ENCODE measurements around the gene VWA5A. TPM values are rescaled to one million over a fixed set of nuclear protein-coding genes. Genes with fewer than 3 reads are reported as not detected.

VWA5A gene, protein sequence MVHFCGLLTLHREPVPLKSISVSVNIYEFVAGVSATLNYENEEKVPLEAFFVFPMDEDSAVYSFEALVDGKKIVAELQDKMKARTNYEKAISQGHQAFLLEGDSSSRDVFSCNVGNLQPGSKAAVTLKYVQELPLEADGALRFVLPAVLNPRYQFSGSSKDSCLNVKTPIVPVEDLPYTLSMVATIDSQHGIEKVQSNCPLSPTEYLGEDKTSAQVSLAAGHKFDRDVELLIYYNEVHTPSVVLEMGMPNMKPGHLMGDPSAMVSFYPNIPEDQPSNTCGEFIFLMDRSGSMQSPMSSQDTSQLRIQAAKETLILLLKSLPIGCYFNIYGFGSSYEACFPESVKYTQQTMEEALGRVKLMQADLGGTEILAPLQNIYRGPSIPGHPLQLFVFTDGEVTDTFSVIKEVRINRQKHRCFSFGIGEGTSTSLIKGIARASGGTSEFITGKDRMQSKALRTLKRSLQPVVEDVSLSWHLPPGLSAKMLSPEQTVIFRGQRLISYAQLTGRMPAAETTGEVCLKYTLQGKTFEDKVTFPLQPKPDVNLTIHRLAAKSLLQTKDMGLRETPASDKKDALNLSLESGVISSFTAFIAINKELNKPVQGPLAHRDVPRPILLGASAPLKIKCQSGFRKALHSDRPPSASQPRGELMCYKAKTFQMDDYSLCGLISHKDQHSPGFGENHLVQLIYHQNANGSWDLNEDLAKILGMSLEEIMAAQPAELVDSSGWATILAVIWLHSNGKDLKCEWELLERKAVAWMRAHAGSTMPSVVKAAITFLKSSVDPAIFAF
- total RNA-seq = 6.1 and 8.3 TPM in 2 replicates

GRCh38 chr11:124114942-124115781 lies at the start of gene VWA5A:
Gene VWA5A (plus strand): TSS chr11:124115450. CDS start chr11:124117512, 2,062 bp downstream.

GRCh38 chr11:124183068-124183467 lies 67.8 kb downstream of the VWA5A start, which contains the start of gene OR10D3:
Gene OR10D3 (plus strand): TSS chr11:124183345. CDS start chr11:124185270, 1,925 bp downstream.

Other genes with a start within 250 kb of the VWA5A start
- gene TMEM225, start 229.8 kb upstream of the VWA5A start, total RNA-seq = not detected in 2 replicates
- under 0.01 TPM in 1 of 2 replicates, not detected in the other for gene OR8D4, start 213.3 kb upstream of the VWA5A start, total RNA-seq
- not detected in 2 replicates for gene OR4D5, start 175.8 kb upstream of the VWA5A start, total RNA-seq
- not detected in 2 replicates for gene OR6T1, start 171.6 kb upstream of the VWA5A start, total RNA-seq
- gene OR10S1, start 137.7 kb upstream of the VWA5A start, total RNA-seq = not detected in 2 replicates
- gene OR10G6, start 120.3 kb upstream of the VWA5A start, total RNA-seq = not detected in 2 replicates
- 0.09 TPM in 1 of 2 replicates, not detected in the other for gene OR10G4, start 102.5 kb upstream of the VWA5A start, total RNA-seq
- not detected in 2 replicates for gene OR10G9, start 92.4 kb upstream of the VWA5A start, total RNA-seq
- not detected in 2 replicates for gene OR10G8, start 88.7 kb upstream of the VWA5A start, total RNA-seq
- not detected in 2 replicates for gene OR10G7, start 74.1 kb upstream of the VWA5A start, total RNA-seq
- gene OR10D3, start 67.9 kb downstream of the VWA5A start, total RNA-seq = not detected in 2 replicates
- not detected in 2 replicates for gene OR8G1, start 125.6 kb downstream of the VWA5A start, total RNA-seq
- gene OR8G5, start 140.9 kb downstream of the VWA5A start, total RNA-seq = not detected in 2 replicates
- gene OR8D1, start 198.5 kb downstream of the VWA5A start, total RNA-seq = not detected in 2 replicates
- gene OR8D2, start 204.7 kb downstream of the VWA5A start, total RNA-seq = not detected in 2 replicates